BE2C (cell line): Measurements from ENCODE around the gene SESN3.

ENCODE experiments used
- DNase-seq: peaks from one replicate; pipeline ENCODE4 v3.0.0-alpha.2; 2020
- H3K27me3 ChIP-seq: fragments of 250-450 bp; sonication (Bioruptor Pico); 2 replicates; pipeline ENCODE4 v1.5.1; 2020; ENCODE audit warnings: mild to moderate bottlenecking
- H3K36me3 ChIP-seq: fragments of 250-450 bp; sonication (Bioruptor Pico); 2 replicates; pipeline ENCODE4 v1.5.1; 2020; ENCODE audit warnings: mild to moderate bottlenecking
- H3K4me1 ChIP-seq: fragments of 250-450 bp; sonication (Bioruptor Pico); 2 replicates; pipeline ENCODE4 v1.5.1; 2020
- H3K4me3 ChIP-seq: 2 replicates; pipeline ENCODE4 v1.5.1; 2011; ENCODE audit warnings: low read depth, low read length
- H3K9me3 ChIP-seq: fragments of 250-450 bp; sonication (Bioruptor Pico); 2 replicates; pipeline ENCODE4 v1.5.1; 2020
- CTCF ChIP-seq: IDR thresholded peaks from 2 replicates; pipeline ENCODE4 v1.5.1; 2012; ENCODE audit warnings: mild to moderate bottlenecking, low read depth, low read length

The SESN3 gene

GRCh38 chr11:95121698-95122097 is 109.3 kb downstream of the SESN3 start:
- Histone ChIP-seq H3K9me3 (no peaks in the 10 kb centered on the region), H3K36me3 (no peaks in the 10 kb centered on the region), H3K27me3 (no peaks in the 10 kb centered on the region), H3K4me1 (no peaks in the 10 kb centered on the region), H3K4me3 (no peak overlapping the region)
- TF ChIP-seq CTCF = no peak
- DNase-seq = no peak

GRCh38 chr11:95119361-95120060 is 111.5 kb downstream of the SESN3 start:
- no peaks in the 10 kb centered on the region for H3K9me3 ChIP-seq
- no peak for TF ChIP-seq CTCF
- no peaks in the 10 kb centered on the region for H3K4me1 ChIP-seq
- no peak for DNase-seq
- no peak overlapping the region for H3K4me3 ChIP-seq
- no peaks in the 10 kb centered on the region for H3K27me3 ChIP-seq
- no peaks in the 10 kb centered on the region for H3K36me3 ChIP-seq

- no peak overlapping the region for H3K4me3 ChIP-seq
- H3K9me3 ChIP-seq = no peaks in the 10 kb centered on the region
- no peaks in the 10 kb centered on the region for H3K27me3 ChIP-seq
- no peaks in the 10 kb centered on the region for H3K36me3 ChIP-seq
- DNase-seq = no peak
- H3K4me1 ChIP-seq = no peaks in the 10 kb centered on the region
- no peak for TF ChIP-seq CTCF
Observed at GRCh38 chr11:95115597-95115996, 115.4 kb downstream of the SESN3 start.
